K562 (cell line): ENCODE measurements around the gene NEURL1B. TPM values are rescaled to one million over a fixed set of nuclear protein-coding genes. Genes with fewer than 3 reads are reported as not detected.

ENCODE experiments used
- ATAC-seq: fragments of 200-7000 bp; cut with Tn5 transposase; 3 replicates; pipeline ENCODE4 v1.9.1; 2020; ENCODE audit warnings: moderate library complexity
- BruUV-seq: library from RNA; stranded (reverse); fragments of 400-500 nt; replicated peaks from 2 replicates; lab custom pipeline; 2021; lab: Mats Ljungman, UMichigan
- CTCF ChIA-PET: fragments of 300-600 bp; formaldehyde crosslinking; extraction: SDS; loops from one replicate; lab custom pipeline; 2021; ENCODE audit warnings: low intra/inter-chr PET ratio; lab: Yijun Ruan, JAX
- POLR2A ChIA-PET: fragments of 300-600, 350-650 bp; sonication (Branson Sonifier 250); formaldehyde crosslinking; extraction: SDS; loops from one replicate; lab custom pipeline; 2021; ENCODE audit warnings: antibody characterized with exemption, inconsistent platforms; lab: Yijun Ruan, JAX
- DNase-seq, 4 experiments: peaks; one replicate each; pipeline versions ENCODE4 v3.0.0 to v3.0.0-alpha.2; 2011 to 2018; ENCODE audit warnings: low spot score in 3 of 4, mixed read lengths in 3 of 4; ENCODE audit errors: extremely low read depth in 1 of 4
- FAIRE-seq: peaks from 2 replicates; lab custom pipeline; 2011; peaks lifted over from hg19 to GRCh38; lab: Jason Lieb, UNC
- H2AFZ ChIP-seq: 2 replicates; pipeline ENCODE4 v1.6.0; 2011; ENCODE audit warnings: low read depth, low read length, control low read depth, inconsistent platforms
- H3K27ac ChIP-seq: fragments of 200-600 bp; 3 replicates; pipeline ENCODE4 v1.8.0; 2011; ENCODE audit warnings: low read depth, mild to moderate bottlenecking, control low read depth, inconsistent platforms, low read length, moderate library complexity, mixed read lengths; ENCODE audit errors: extremely low read depth
- H3K27me3 ChIP-seq, 2 experiments: fragments of 300-600 bp in 1 of 2; 2 replicates in 1 of 2; 3 replicates in 1 of 2; pipeline versions ENCODE4 v1.6.0 to v1.8.0; 2011; ENCODE audit warnings: inconsistent platforms in 2 of 2, low read length in 2 of 2, mild to moderate bottlenecking in 1 of 2, mixed read lengths in 1 of 2, moderate library complexity in 1 of 2; ENCODE audit not compliant: control insufficient read depth in 2 of 2, insufficient read depth in 2 of 2
- H3K36me3 ChIP-seq: fragments of 300-600 bp; 3 replicates; pipeline ENCODE4 v1.8.0; 2011; ENCODE audit warnings: mild to moderate bottlenecking, low read length, inconsistent platforms; ENCODE audit not compliant: control insufficient read depth, insufficient read depth
- H3K4me1 ChIP-seq, 2 experiments: fragments of 200-600 bp in 1 of 2; replicated peaks in 1 of 2; 2 replicates in 1 of 2; 3 replicates in 1 of 2; pipeline versions ENCODE4 v1.5.1 to v1.8.0; 2011; ENCODE audit warnings: inconsistent platforms in 2 of 2, low read length in 2 of 2, mild to moderate bottlenecking in 1 of 2, mixed read lengths in 1 of 2, moderate library complexity in 1 of 2; ENCODE audit not compliant: control insufficient read depth in 2 of 2, insufficient read depth in 2 of 2
- H3K4me2 ChIP-seq: 2 replicates; pipeline ENCODE4 v1.6.1; 2011; ENCODE audit warnings: low read length, control low read depth, inconsistent platforms, mixed read lengths; ENCODE audit not compliant: insufficient read depth
- H3K4me3 ChIP-seq: fragments of 200-600 bp; sonication (generic), shearing (Covaris generic); 2 replicates; pipeline ENCODE4 v1.5.1; 2016; ENCODE audit warnings: control low read depth, inconsistent platforms
- H3K79me2 ChIP-seq: fragments of 200-600 bp; 3 replicates; pipeline ENCODE4 v1.8.0; 2011; ENCODE audit warnings: low read length, inconsistent platforms; ENCODE audit not compliant: control insufficient read depth, insufficient read depth
- H3K9ac ChIP-seq, 2 experiments: 2 replicates each; pipeline versions ENCODE4 v1.6.0 to v1.6.1; 2011; ENCODE audit warnings: low read depth in 2 of 2, low read length in 2 of 2, control low read depth in 1 of 2, inconsistent platforms in 1 of 2, mild to moderate bottlenecking in 1 of 2, mixed read lengths in 1 of 2; ENCODE audit not compliant: insufficient read depth in 1 of 2
- H3K9me1 ChIP-seq: one replicate; pipeline ENCODE4 v1.6.0; 2011; ENCODE audit warnings: inconsistent platforms, mild to moderate bottlenecking, low read length, moderate library complexity; ENCODE audit not compliant: control insufficient read depth, insufficient read depth
- H3K9me3 ChIP-seq: replicated peaks from 2 replicates; pipeline ENCODE4 v1.5.1; 2011; ENCODE audit warnings: low read depth, low read length, inconsistent platforms; ENCODE audit not compliant: control insufficient read depth, insufficient read depth
- H4K20me1 ChIP-seq: replicated peaks from 2 replicates; pipeline ENCODE4 v1.6.1; 2011; ENCODE audit warnings: low read length, inconsistent platforms, mixed read lengths; ENCODE audit not compliant: control insufficient read depth, insufficient read depth
- BHLHE40 ChIP-seq: IDR thresholded peaks from 2 replicates; pipeline ENCODE4 v1.6.1; 2011; ENCODE audit warnings: low read length, improper control_type of control experiment
- CXXC5 ChIP-seq: fragments of 250-450 bp; sonication (Bioruptor Pico); IDR thresholded peaks from 2 replicates; pipeline ENCODE4 v1.8.0; 2022; ENCODE audit warnings: inconsistent platforms, mild to moderate bottlenecking, moderate library complexity
- HDAC2 ChIP-seq: fragments of 450-650 bp; IDR thresholded peaks from 2 replicates; pipeline ENCODE4 v1.6.1; 2016; ENCODE audit warnings: mild to moderate bottlenecking
- KDM2B ChIP-seq: fragments of 250-450 bp; sonication (Bioruptor Pico); IDR thresholded peaks from 2 replicates; pipeline ENCODE4 v1.8.0; 2021; ENCODE audit warnings: mild to moderate bottlenecking, moderate library complexity
- MED1 ChIP-seq: sonication (generic); formaldehyde crosslinking; IDR thresholded peaks from 2 replicates; pipeline ENCODE4 v1.8.1; 2023; ENCODE audit warnings: missing genetic modification reagents, borderline replicate concordance
- MXI1 ChIP-seq: IDR thresholded peaks from 2 replicates; pipeline ENCODE4 v1.6.1; 2011; ENCODE audit warnings: low read depth, mild to moderate bottlenecking, improper control_type of control experiment, low read length
- NR0B1 ChIP-seq: fragments of 450-650 bp; IDR thresholded peaks from one replicate; pipeline ENCODE4 v1.6.1; 2018; ENCODE audit warnings: mild to moderate bottlenecking, moderate library complexity; ENCODE audit not compliant: partially characterized antibody
- POLR2AphosphoS2 ChIP-seq: IDR thresholded peaks from 2 replicates; pipeline ENCODE4 v1.6.1; 2012; ENCODE audit warnings: low read length, improper control_type of control experiment
- TBP ChIP-seq: optimal IDR thresholded peaks from 2 replicates; pipeline ENCODE3; 2011; ENCODE audit warnings: low read depth, low read length, improper control_type of control experiment
- ZC3H4 ChIP-seq: sonication (generic); formaldehyde crosslinking; IDR thresholded peaks from 2 replicates; pipeline ENCODE4 v1.9.0; 2021; ENCODE audit warnings: missing genetic modification reagents, borderline replicate concordance
- ZNF212 ChIP-seq: fragments of 450-650 bp; formaldehyde crosslinking; IDR thresholded peaks from 2 replicates; pipeline ENCODE4 v1.4.0; 2020; ENCODE audit warnings: mild to moderate bottlenecking
- ZNF766 ChIP-seq: fragments of 200-800 bp; sonication (Bioruptor generic); conservative IDR thresholded peaks from 2 replicates; pipeline ENCODE4 v1.6.1; 2016; ENCODE audit warnings: missing genetic modification characterization, missing compliant biosample characterization
- WGBS: fragments of 100-300 bp; shearing (Covaris generic); methylation state at CpG from one replicate; pipeline ENCODE4 v1.1.6; 2016; ENCODE audit warnings: low coverage, mixed read lengths; ENCODE audit not compliant: insufficient coverage; ENCODE audit errors: missing lambda C conversion rate; 5-methylcytosine and 5-hydroxymethylcytosine counted together
- in situ Hi-C: fragments of 300-500 bp; cut with MboI; formaldehyde crosslinking; loops from 4 replicates; pipeline ENCODE4 v1.15.0; 2018; ENCODE audit warnings: inconsistent platforms, mixed read lengths
- intact Hi-C: fragments of 100-400 bp; cut with micrococcal nuclease; formaldehyde crosslinking; loops from 2 replicates; pipeline ENCODE4 v1.14.2; 2022
- polyA plus RNA-seq, 8 experiments: library from polyadenylated mRNA; depleted of rRNA in 4 of 8; stranded (reverse) in 5 of 8; unstranded in 3 of 8; fragments of >200 nt; fragmentation: Nextera tagmentation in 2 of 8; fragmentation: Illumina TruSeq in 1 of 8; extraction: Ambion mirVana in 2 of 8; extraction: Trizol in 1 of 8; gene quantifications; 2 replicates each; pipeline versions ENCODE4 v1.2.1 to v1.2.3, GENCODE V29; 2011 to 2014; ENCODE audit warnings: inconsistent platforms in 1 of 8, missing spikeins in 1 of 8
- total RNA-seq, 7 experiments: library from RNA; depleted of rRNA in 6 of 7; stranded (reverse); fragments of >200 nt in 6 of 7; fragmentation: Illumina TruSeq in 2 of 7; extraction: Trizol in 2 of 7; gene quantifications; 2 replicates each; pipeline versions ENCODE4 v1.2.1 to v1.2.3, GENCODE V29; 2011 to 2021; ENCODE audit warnings: low replicate concordance in 1 of 7
- TF ChIP-seq, protein P1 (sequence below): IDR thresholded peaks from 2 replicates; pipeline ENCODE4 v1.6.1; 2012; ENCODE audit warnings: low read depth, low read length, improper control_type of control experiment, borderline replicate concordance

Gene NEURL1B
- total and polyA plus RNA-seq, 9 of the 15 experiments (the other 6 are each of a cell fraction or from before 2014, with no cell fraction given) = 0.04 TPM; not detected in 8

DNA sequence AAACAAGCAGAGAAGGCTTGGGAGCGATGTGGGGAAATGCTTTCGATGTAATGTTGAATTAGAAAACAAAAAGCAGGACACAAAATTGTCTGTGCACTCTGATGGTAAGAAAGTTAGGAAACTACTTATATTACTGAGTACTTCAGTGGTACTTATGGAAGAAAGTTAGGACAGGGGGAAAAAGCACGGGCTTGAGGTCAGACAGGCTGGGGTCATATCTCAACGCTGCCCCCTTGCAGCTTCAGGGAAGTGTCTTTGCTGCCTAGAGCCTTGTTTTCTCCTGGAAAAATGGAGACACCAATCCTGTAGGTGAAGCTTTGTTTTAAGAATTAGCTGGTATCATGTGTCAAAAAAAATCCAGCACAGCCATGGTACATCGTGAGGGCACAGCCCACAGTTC is 23.0 kb downstream of the NEURL1B start:
- H3K27me3 ChIP-seq = peaks cover 30 to 70% of the 10 kb centered on the region in 2 experiments
- no peak overlapping the region for H3K27ac ChIP-seq
- DNase-seq = no peak
- H3K79me2 ChIP-seq = no peaks in the 10 kb centered on the region
- H3K36me3 ChIP-seq = no peaks in the 10 kb centered on the region
- no peak for TF ChIP-seq NR0B1
- TF ChIP-seq HDAC2 = no peak
- no peak for TF ChIP-seq KDM2B
- no peak for TF ChIP-seq ZNF766
- no peak for TF ChIP-seq ZNF212 (CRISPR knock-in tag)
- TF ChIP-seq ZC3H4 (CRISPR knock-in tag) = no peak
- no peak for TF ChIP-seq POLR2AphosphoS2
- TF ChIP-seq TBP = no peak
- no peak for TF ChIP-seq MXI1
- TF ChIP-seq, protein P1, sequence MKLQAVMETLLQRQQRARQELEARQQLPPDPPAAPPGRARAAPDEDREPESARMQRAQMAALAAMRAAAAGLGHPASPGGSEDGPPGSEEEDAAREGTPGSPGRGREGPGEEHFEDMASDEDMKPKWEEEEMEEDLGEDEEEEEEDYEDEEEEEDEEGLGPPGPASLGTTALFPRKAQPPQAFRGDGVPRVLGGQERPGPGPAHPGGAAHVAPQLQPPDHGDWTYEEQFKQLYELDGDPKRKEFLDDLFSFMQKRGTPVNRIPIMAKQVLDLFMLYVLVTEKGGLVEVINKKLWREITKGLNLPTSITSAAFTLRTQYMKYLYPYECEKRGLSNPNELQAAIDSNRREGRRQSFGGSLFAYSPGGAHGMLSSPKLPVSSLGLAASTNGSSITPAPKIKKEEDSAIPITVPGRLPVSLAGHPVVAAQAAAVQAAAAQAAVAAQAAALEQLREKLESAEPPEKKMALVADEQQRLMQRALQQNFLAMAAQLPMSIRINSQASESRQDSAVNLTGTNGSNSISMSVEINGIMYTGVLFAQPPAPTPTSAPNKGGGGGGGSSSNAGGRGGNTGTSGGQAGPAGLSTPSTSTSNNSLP = no peak
- no peak for TF ChIP-seq MED1
- TF ChIP-seq BHLHE40 = no peak
- no peak for TF ChIP-seq CXXC5 (CRISPR knock-in tag)
- WGBS = 1% methylated on average over 5 of the region's 5 CpGs
- H2AFZ ChIP-seq = no peak overlapping the region
- BruUV-seq = no TSS peak
- H3K4me3 ChIP-seq = no peak overlapping the region
- intact Hi-C loops (no loop called here), in situ Hi-C loops (no loop called here)
- H3K9me3 ChIP-seq = no peaks in the 10 kb centered on the region
- ChIA-PET POLR2A (no interaction called here), CTCF (no interaction called here)
- H4K20me1 ChIP-seq = no peaks in the 10 kb centered on the region; the same call in 1 of the 2 replicates
- no peak for ATAC-seq
- no peak overlapping the region for H3K9ac ChIP-seq
- no peaks in the 10 kb centered on the region for H3K4me1 ChIP-seq
- no peak for FAIRE-seq
- H3K9me1 ChIP-seq = no peaks in the 10 kb centered on the region
- H3K4me2 ChIP-seq = no peak overlapping the region
